Endodermal cell (in vitro differentiated cells): ENCODE data around the gene MCTP2. TPM values are rescaled to one million over a fixed set of nuclear protein-coding genes. Genes with fewer than 3 reads are reported as not detected.

Source experiments
- DNase-seq: peaks from one replicate; pipeline ENCODE4 v3.0.0-alpha.2; 2017
- H3K27ac ChIP-seq: 2 replicates; pipeline ENCODE4 v1.5.1; 2013; ENCODE audit warnings: mild to moderate bottlenecking, low read depth, low read length, moderate library complexity
- H3K27me3 ChIP-seq: 2 replicates; pipeline ENCODE4 v1.6.1; 2013; ENCODE audit warnings: mild to moderate bottlenecking, low read length, moderate library complexity; ENCODE audit not compliant: insufficient read depth, control insufficient read depth, poor library complexity, severe bottlenecking
- H3K36me3 ChIP-seq: 2 replicates; pipeline ENCODE4 v1.7.0; 2013; ENCODE audit warnings: mild to moderate bottlenecking, low read length, moderate library complexity; ENCODE audit not compliant: control insufficient read depth, insufficient read depth
- H3K4me1 ChIP-seq: one replicate; pipeline ENCODE4 v1.7.0; 2013; ENCODE audit warnings: low read length; ENCODE audit not compliant: control insufficient read depth, insufficient read depth
- H3K4me3 ChIP-seq: 2 replicates; pipeline ENCODE4 v1.5.1; 2013; ENCODE audit warnings: mild to moderate bottlenecking, low read length, moderate library complexity
- H3K9ac ChIP-seq: 2 replicates; pipeline ENCODE4 v1.6.1; 2013; ENCODE audit warnings: mild to moderate bottlenecking, low read length, moderate library complexity; ENCODE audit not compliant: poor library complexity, severe bottlenecking; ENCODE audit errors: extremely low read depth
- H3K9me3 ChIP-seq: 2 replicates; pipeline ENCODE4 v1.6.1; 2013; ENCODE audit warnings: mild to moderate bottlenecking, low read length, moderate library complexity; ENCODE audit not compliant: control insufficient read depth
- H3K27ac Mint-ChIP-seq: 2 replicates; pipeline ENCODE4 v1.8.0; 2020; ENCODE audit warnings: mixed read lengths
- H3K27me3 Mint-ChIP-seq: 2 replicates; pipeline ENCODE4 v1.8.0; 2021; ENCODE audit warnings: mild to moderate bottlenecking, mixed read lengths; ENCODE audit not compliant: insufficient read depth
- H3K36me3 Mint-ChIP-seq: 2 replicates; pipeline ENCODE4 v1.8.0; 2020; ENCODE audit warnings: low read depth, mixed read lengths
- H3K4me1 Mint-ChIP-seq: 2 replicates; pipeline ENCODE4 v1.8.0; 2020; ENCODE audit warnings: mixed read lengths
- H3K4me3 Mint-ChIP-seq: 2 replicates; pipeline ENCODE4 v1.8.0; 2020; ENCODE audit warnings: mild to moderate bottlenecking, moderate library complexity, mixed read lengths
- H3K9me3 Mint-ChIP-seq: 2 replicates; pipeline ENCODE4 v1.8.0; 2020; ENCODE audit warnings: mild to moderate bottlenecking, mixed read lengths
- WGBS, 2 experiments: methylation state at CpG; one replicate each; pipeline versions ENCODE4 v1.1.5 to v1.1.7; 2013; ENCODE audit warnings: missing lambda C conversion rate in 2 of 2, mixed read lengths in 1 of 2; ENCODE audit not compliant: insufficient coverage in 1 of 2, insufficient read length in 1 of 2; 5-methylcytosine and 5-hydroxymethylcytosine counted together
- total RNA-seq, 2 donors: library from RNA; stranded (reverse); fragmentation: NEBNext Ultra II Directional in 1 of 2; extraction: Animal tissue kit (Norgen Biotek cat#: 25700) in 1 of 2; gene quantifications; 2 replicates in 1 of 2; 3 replicates in 1 of 2; pipeline ENCODE4 v1.2.1, GENCODE V29; 2021
- TF ChIP-seq, protein P1 (sequence below): fragments of 200-600 bp; sonication (generic); conservative IDR thresholded peaks from 2 replicates; pipeline ENCODE4 v1.5.0; 2021; ENCODE audit warnings: antibody characterized with exemption, mild to moderate bottlenecking

MCTP2 gene
- total RNA-seq, 2 donors from 2014 or later = 9.2 to 12.1 TPM

- WGBS, 2 experiments = 97% methylated on average over 3 to 6 of the region's 6 CpGs
- Mint-ChIP-seq H3K27me3 (peaks cover 17% of the 10 kb centered on the region), H3K36me3 (no peaks in the 10 kb centered on the region), H3K4me1 (peaks cover 63% of the 10 kb centered on the region), H3K27ac (no peak overlapping the region), H3K9me3 (no peaks in the 10 kb centered on the region), H3K4me3 (no peak overlapping the region)
- Histone ChIP-seq H3K27me3 (peaks cover 18% of the 10 kb centered on the region), H3K4me3 (no peak overlapping the region), H3K9me3 (no peaks in the 10 kb centered on the region), H3K4me1 (peaks cover 12% of the 10 kb centered on the region), H3K9ac (no peak overlapping the region), H3K27ac (no peak overlapping the region), H3K36me3 (no peaks in the 10 kb centered on the region)
- TF ChIP-seq, protein P1, sequence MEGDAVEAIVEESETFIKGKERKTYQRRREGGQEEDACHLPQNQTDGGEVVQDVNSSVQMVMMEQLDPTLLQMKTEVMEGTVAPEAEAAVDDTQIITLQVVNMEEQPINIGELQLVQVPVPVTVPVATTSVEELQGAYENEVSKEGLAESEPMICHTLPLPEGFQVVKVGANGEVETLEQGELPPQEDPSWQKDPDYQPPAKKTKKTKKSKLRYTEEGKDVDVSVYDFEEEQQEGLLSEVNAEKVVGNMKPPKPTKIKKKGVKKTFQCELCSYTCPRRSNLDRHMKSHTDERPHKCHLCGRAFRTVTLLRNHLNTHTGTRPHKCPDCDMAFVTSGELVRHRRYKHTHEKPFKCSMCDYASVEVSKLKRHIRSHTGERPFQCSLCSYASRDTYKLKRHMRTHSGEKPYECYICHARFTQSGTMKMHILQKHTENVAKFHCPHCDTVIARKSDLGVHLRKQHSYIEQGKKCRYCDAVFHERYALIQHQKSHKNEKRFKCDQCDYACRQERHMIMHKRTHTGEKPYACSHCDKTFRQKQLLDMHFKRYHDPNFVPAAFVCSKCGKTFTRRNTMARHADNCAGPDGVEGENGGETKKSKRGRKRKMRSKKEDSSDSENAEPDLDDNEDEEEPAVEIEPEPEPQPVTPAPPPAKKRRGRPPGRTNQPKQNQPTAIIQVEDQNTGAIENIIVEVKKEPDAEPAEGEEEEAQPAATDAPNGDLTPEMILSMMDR = no peak
- DNase-seq = no peak
These were observed 4.3 kb downstream of the MCTP2 start for GRCh38 chr15:94235646-94236045.

DNA sequence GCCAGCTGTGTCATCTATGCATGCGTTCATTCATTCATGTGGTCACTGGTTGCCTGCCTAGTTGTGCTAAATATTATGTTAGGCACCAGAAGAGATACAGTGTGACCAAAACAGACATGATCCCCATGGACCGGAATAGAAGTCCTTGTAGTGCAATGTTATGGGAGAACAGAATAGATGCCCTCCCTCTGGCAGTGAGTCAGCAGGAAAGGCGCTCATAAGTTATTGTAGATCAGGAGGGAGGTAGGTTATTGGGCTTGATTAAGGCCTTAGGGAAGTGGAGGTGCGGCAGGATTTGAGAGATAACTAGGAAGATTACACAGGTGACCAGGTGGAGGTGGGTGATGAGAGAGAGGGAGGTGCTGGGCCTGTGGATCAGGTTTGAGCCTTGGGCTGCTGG lies 5.2 kb downstream of the MCTP2 start:
- Histone ChIP-seq H3K4me3 (no peak overlapping the region), H3K4me1 (peaks cover 12% of the 10 kb centered on the region), H3K9me3 (no peaks in the 10 kb centered on the region), H3K27ac (no peak overlapping the region), H3K36me3 (no peaks in the 10 kb centered on the region), H3K9ac (no peak overlapping the region), H3K27me3 (peaks cover 13% of the 10 kb centered on the region)
- Mint-ChIP-seq H3K36me3 (no peaks in the 10 kb centered on the region), H3K4me1 (peaks cover 60% of the 10 kb centered on the region), H3K9me3 (no peaks in the 10 kb centered on the region), H3K27ac (no peak overlapping the region), H3K4me3 (no peak overlapping the region), H3K27me3 (peaks cover 12% of the 10 kb centered on the region)
- WGBS, 2 experiments = 90 to 93% methylated on average over 2 to 4 of the region's 4 CpGs
- no peak for DNase-seq
- TF ChIP-seq, protein P1 = no peak

DNA sequence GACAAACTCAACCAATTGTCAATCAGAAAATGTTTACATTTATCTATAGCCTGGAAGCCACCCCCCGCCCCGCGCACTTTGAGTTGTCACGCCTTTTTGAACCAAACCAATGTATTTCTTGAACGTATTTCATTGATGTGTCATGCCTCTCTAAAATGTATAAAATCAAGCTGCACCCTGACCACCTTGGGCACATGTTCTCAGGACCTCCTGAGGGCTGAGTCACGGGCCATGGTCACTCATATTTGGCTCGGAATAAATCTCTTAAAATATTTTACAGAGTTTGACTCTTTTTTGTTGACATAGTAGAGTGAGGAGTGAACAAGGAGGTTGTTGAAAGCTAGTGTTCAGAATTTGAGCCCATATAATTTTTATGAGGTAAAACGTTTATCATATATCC lies 6.5 kb downstream of the MCTP2 start:
- Mint-ChIP-seq H3K36me3 (no peaks in the 10 kb centered on the region), H3K27ac (peak overlapping the region; percentile 45), H3K27me3 (peaks cover 1% of the 10 kb centered on the region), H3K4me1 (peaks cover 51% of the 10 kb centered on the region), H3K4me3 (no peak overlapping the region), H3K9me3 (no peaks in the 10 kb centered on the region)
- 72 to 93% methylated on average over 7 of the region's 8 CpGs for WGBS, 2 experiments
- Histone ChIP-seq H3K36me3 (no peaks in the 10 kb centered on the region), H3K9me3 (no peaks in the 10 kb centered on the region), H3K27ac (no peak overlapping the region), H3K27me3 (peaks cover under 1% of the 10 kb centered on the region), H3K4me1 (peaks cover 10% of the 10 kb centered on the region), H3K4me3 (no peak overlapping the region), H3K9ac (no peak overlapping the region)
- TF ChIP-seq, protein P1 = no peak
- no peak for DNase-seq
